ENCODE results near the gene ARMC3. TPM values are rescaled to one million over a fixed set of nuclear protein-coding genes. Genes with fewer than 3 reads are reported as not detected.
"Not testable (repeated sequence)": the region's sequence is repeated elsewhere in the genome, so short reads cannot be mapped to it uniquely, and the experiment has no call there.

The ARMC3 gene, protein sequence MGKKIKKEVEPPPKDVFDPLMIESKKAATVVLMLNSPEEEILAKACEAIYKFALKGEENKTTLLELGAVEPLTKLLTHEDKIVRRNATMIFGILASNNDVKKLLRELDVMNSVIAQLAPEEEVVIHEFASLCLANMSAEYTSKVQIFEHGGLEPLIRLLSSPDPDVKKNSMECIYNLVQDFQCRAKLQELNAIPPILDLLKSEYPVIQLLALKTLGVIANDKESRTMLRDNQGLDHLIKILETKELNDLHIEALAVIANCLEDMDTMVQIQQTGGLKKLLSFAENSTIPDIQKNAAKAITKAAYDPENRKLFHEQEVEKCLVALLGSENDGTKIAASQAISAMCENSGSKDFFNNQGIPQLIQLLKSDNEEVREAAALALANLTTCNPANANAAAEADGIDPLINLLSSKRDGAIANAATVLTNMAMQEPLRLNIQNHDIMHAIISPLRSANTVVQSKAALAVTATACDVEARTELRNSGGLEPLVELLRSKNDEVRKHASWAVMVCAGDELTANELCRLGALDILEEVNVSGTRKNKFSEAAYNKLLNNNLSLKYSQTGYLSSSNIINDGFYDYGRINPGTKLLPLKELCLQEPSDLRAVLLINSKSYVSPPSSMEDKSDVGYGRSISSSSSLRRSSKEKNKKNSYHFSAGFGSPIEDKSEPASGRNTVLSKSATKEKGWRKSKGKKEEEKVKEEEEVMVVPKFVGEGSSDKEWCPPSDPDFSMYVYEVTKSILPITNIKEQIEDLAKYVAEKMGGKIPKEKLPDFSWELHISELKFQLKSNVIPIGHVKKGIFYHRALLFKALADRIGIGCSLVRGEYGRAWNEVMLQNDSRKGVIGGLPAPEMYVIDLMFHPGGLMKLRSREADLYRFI
- total RNA-seq = not detected
- polyA plus RNA-seq = not detected
- long read RNA-seq, donor 1, partial matches to known transcripts = 0 of 1 reads
- long read RNA-seq, donor 1, other reads (novel, unspliced or antisense) = 1 of 1 reads
- long read RNA-seq, donor 2 = 0 reads
- long read RNA-seq, donor 3 = 0 reads
- long read RNA-seq, donor 4 = 0 reads

DNA sequence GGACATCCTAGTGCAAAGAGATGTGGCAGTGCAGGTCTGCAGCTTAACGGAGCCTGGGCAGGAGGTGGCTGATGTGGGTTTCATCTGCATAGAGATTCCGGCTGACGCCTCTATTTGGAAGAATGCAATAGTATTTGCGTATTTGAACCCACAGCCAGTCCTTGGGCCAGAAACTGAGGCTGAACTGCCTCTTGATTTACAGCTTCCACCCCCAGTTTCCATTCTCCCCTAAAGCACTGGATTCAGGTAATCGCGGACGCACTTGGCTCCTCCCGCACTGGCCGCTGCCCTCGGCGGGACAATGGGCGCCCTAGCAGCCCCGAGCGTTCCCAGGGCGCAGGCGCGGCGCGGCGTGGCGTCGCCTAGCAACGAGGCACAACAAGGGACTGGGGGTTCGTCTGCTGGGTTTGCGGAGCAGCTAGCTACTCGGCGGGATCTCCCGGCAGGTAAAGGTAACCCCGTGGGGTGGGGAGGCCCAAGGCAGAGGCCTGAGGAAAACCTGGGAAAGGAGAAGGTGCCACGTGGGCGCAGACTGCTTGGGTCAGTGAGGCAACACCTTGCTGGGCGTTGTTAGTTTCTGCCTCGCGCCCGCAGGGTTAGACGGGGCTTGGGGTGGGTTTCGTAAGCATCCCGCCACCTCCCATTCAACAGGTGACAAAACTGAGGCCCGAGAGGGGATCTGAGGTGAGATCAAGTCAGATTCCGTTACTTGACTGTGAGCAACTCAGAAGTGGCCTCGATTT is at the start of gene ARMC3:
TSS of gene ARMC3 (plus strand) at position 393 of the 743 bp plus-strand sequence. CDS start 3,944 bp downstream, outside the sequence.
- H3K4me1 ChIP-seq (ENCODE audit: control insufficient read depth, insufficient read depth, low read length) = no peaks in the 10 kb centered on the region
- DNase-seq (peak; percentile 80 to 91 (median 90)), ATAC-seq (peak; percentile 96 to 98)
- H3K27me3 ChIP-seq (ENCODE audit: control insufficient read depth, insufficient read depth) = no peaks in the 10 kb centered on the region
- H3K4me3 ChIP-seq (ENCODE audit: low read length) = peak within 1 kb of the TSS; percentile 7
- no peaks in the 10 kb centered on the region for H3K9me3 ChIP-seq (ENCODE audit: control insufficient read depth, low read length)
- 11% methylated on average over 41 of the region's 41 CpGs for WGBS
- intact Hi-C loops (cut with DNase I) = no loop called here
- H3K27ac ChIP-seq (ENCODE audit: low read length) = no peak within 1 kb of the TSS

DNA sequence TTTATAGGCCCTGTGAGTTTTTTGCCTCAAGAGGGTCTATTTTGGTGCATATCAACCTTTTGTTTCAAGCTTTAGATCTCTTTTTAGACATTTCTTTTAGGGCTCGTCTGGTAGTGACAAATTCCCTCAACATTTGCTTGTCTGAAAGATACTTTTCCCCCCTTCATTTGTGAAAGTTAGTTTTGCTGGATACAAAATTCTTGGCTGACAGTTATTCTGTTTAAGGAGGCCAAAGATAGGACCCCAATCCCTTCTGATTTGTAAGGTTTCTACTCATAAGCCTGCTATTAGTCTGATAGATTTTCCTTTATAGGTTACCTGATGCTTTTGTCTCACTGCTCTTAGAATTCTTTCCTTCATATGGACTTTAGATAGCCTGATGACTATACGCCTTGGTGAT is 36.1 kb upstream of the ARMC3 start:
- Histone ChIP-seq H3K9me3 (ENCODE audit: control insufficient read depth, low read length) (no peaks in the 10 kb centered on the region), H3K4me3 (ENCODE audit: low read length) (no peak overlapping the region), H3K4me1 (ENCODE audit: control insufficient read depth, insufficient read depth, low read length) (no peaks in the 10 kb centered on the region), H3K27ac (ENCODE audit: low read length) (no peak overlapping the region), H3K27me3 (ENCODE audit: control insufficient read depth, insufficient read depth) (no peaks in the 10 kb centered on the region)
- 82% methylated on average over 2 of the region's 2 CpGs for WGBS
- ATAC-seq = no peak
- intact Hi-C loops (cut with DNase I) = no loop called here
- no peak for DNase-seq

DNA sequence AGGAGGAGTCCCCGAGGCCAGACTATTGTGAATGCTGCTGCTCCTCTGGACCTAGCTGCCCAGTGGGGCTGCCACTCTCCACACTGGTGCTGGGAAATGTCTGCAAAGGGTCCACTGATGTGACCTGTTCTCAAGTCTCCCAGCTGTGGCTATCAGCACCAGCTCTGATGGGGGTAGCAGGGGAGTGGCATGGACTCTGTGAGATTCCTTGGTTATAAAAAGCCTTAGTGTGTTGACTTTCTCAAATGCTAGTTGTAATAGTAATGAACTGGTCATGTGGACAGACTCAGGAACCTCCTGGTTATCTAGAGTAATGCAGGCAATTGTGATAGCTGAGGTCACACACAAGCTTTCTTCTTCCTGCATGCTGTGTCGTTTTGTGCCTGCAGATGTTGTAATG is 34.1 kb upstream of the ARMC3 start:
- H3K4me1 ChIP-seq (ENCODE audit: control insufficient read depth, insufficient read depth, low read length) = no peaks in the 10 kb centered on the region
- no peak overlapping the region for H3K4me3 ChIP-seq (ENCODE audit: low read length)
- DNase-seq (no peak), ATAC-seq (peak in 1 of 2 donors; percentile 14)
- no peaks in the 10 kb centered on the region for H3K9me3 ChIP-seq (ENCODE audit: control insufficient read depth, low read length)
- intact Hi-C loops (cut with DNase I) = no loop called here
- no peak overlapping the region for H3K27ac ChIP-seq (ENCODE audit: low read length)
- WGBS = 41% methylated on average over 2 of the region's 2 CpGs
- H3K27me3 ChIP-seq (ENCODE audit: control insufficient read depth, insufficient read depth) = no peaks in the 10 kb centered on the region

DNA sequence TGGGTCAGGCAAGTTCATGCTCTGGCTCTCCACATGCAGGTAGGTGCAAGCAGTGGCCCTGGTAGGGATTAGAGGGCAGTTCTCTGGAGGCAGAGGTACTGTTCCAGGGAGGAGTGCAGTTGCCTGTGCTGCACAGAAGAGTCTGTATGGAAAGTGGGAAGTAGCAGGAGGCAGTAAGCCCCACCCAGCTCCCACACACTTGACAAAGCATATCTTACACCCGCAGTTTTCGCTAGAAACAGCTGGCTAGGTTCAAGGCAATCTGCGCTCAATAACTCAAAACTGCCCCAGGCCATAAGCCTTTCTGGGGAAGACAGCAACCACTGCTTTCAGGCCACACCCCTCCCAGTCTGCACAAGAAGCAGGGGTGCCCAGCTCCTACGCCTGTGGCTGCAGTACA is 33.1 kb upstream of the ARMC3 start:
- Histone ChIP-seq H3K27ac (ENCODE audit: low read length) (no peak overlapping the region), H3K27me3 (ENCODE audit: control insufficient read depth, insufficient read depth) (no peaks in the 10 kb centered on the region), H3K9me3 (ENCODE audit: control insufficient read depth, low read length) (no peaks in the 10 kb centered on the region), H3K4me1 (ENCODE audit: control insufficient read depth, insufficient read depth, low read length) (no peaks in the 10 kb centered on the region), H3K4me3 (ENCODE audit: low read length) (no peak overlapping the region)
- intact Hi-C loops (cut with DNase I) = no loop called here
- ATAC-seq = peak; percentile 21 to 43
- WGBS = 46% methylated on average over 4 of the region's 4 CpGs
- DNase-seq = peak in 2 of 3 donors; percentile 36 to 37

DNA sequence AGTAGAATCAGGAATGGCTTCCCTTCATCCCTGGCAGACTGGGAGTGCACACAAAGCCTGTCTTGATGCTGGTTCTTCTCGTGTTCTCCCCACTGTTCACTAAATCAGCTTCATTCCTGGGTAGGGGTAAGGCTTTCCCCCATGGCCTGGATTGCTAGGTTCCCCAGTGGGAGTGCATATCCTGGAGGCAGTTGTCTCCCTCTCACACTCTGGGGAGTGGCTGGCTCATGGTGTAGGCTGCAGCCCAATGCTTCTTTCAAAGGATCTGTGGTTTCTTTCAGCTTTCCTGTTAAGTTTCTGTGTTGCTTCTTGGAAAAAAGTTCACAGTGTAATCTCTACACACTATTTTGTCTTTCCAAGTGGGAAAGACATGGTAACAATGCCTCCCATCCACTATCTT is 32.6 kb upstream of the ARMC3 start:
- WGBS = 55% methylated on average over 1 of the region's 1 CpG

DNA sequence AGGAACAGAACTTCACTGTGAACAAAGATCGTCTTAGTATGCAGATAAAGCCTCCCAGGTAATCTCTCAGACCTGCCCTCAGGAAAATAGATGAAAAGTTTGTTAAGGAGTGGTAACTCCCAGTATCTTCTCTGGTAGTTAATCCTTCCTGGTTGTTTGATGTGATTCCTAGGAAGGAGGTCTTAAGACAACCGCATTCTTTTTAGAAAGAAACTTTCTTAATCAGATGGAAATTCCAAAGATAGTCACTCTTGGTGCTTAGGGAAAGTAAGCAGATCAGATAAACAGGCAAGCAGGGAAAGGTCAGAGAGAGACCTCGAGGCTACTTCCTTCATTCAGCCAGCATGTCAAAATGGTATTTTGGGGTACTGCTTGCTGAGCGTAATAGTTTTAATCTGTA is 30.5 kb upstream of the ARMC3 start:
- H3K27me3 ChIP-seq (ENCODE audit: control insufficient read depth, insufficient read depth) = no peaks in the 10 kb centered on the region
- no peak for ATAC-seq
- WGBS = 60% methylated on average over 4 of the region's 4 CpGs
- H3K9me3 ChIP-seq (ENCODE audit: control insufficient read depth, low read length) = no peaks in the 10 kb centered on the region
- no peaks in the 10 kb centered on the region for H3K4me1 ChIP-seq (ENCODE audit: control insufficient read depth, insufficient read depth, low read length)
- no peak overlapping the region for H3K27ac ChIP-seq (ENCODE audit: low read length)
- no peak for DNase-seq
- no peak overlapping the region for H3K4me3 ChIP-seq (ENCODE audit: low read length)
- intact Hi-C loops (cut with DNase I) = no loop called here

More for the DNA sequence above, 32.6 kb upstream of the ARMC3 start:
- no peak for DNase-seq
- Histone ChIP-seq H3K27me3 (ENCODE audit: control insufficient read depth, insufficient read depth) (no peaks in the 10 kb centered on the region), H3K27ac (ENCODE audit: low read length) (no peak overlapping the region), H3K9me3 (ENCODE audit: control insufficient read depth, low read length) (no peaks in the 10 kb centered on the region), H3K4me3 (ENCODE audit: low read length) (no peak overlapping the region), H3K4me1 (ENCODE audit: control insufficient read depth, insufficient read depth, low read length) (no peaks in the 10 kb centered on the region)
- intact Hi-C loops (cut with DNase I) = no loop called here
- ATAC-seq = no peak

DNA sequence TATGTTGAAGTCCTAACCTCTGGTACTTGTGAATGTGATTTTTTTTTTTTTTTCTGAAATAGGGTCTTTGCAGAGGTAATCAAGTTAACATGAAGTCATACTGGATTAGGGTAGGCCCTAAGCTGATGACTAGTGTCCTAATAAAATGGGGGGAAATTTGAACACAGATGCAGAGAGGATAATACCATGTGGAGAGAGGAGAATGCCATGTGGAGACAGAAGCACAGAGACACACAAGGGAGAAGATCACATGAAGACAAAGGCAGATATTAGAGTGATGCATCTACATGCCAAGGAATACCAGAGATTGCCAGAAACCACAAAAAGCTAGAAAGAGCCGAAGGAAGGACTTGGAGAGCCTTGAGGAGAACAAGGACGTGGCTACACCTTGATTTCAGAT is 28.5 kb upstream of the ARMC3 start:
- 72% methylated on average over 2 of the region's 2 CpGs for WGBS
- intact Hi-C loops (cut with DNase I) = no loop called here
- no peak overlapping the region for H3K27ac ChIP-seq (ENCODE audit: low read length)

DNA sequence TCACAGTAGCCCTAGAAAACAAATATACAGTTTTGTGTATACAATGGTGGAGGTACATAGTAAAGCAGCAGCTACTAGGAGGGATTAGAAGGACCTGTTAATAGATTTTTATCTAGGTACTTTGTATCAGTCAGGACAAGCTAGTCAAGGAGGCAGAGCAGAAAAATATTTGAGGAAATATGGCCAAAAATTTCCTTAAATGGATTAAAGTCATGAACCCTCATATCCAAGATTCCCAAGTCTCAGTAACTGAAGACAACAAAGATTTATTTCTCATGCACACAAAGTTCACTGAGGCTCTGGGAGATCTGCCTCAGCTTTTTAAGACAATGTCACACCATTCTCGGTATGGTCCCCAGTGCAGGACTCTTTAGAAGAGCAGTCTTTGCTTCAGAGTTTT is 28.1 kb upstream of the ARMC3 start:
- ATAC-seq = no peak
- 75% methylated on average over 1 of the region's 1 CpG for WGBS
- Histone ChIP-seq H3K27ac (ENCODE audit: low read length) (no peak overlapping the region), H3K4me1 (ENCODE audit: control insufficient read depth, insufficient read depth, low read length) (no peaks in the 10 kb centered on the region), H3K9me3 (ENCODE audit: control insufficient read depth, low read length) (no peaks in the 10 kb centered on the region), H3K27me3 (ENCODE audit: control insufficient read depth, insufficient read depth) (no peaks in the 10 kb centered on the region), H3K4me3 (ENCODE audit: low read length) (no peak overlapping the region)
- DNase-seq = no peak
- intact Hi-C loops (cut with DNase I) = no loop called here

More for the DNA sequence above, 28.5 kb upstream of the ARMC3 start:
- H3K4me1 ChIP-seq (ENCODE audit: control insufficient read depth, insufficient read depth, low read length) = no peaks in the 10 kb centered on the region
- no peaks in the 10 kb centered on the region for H3K9me3 ChIP-seq (ENCODE audit: control insufficient read depth, low read length)
- no peak overlapping the region for H3K4me3 ChIP-seq (ENCODE audit: low read length)
- DNase-seq (no peak), ATAC-seq (no peak)
- H3K27me3 ChIP-seq (ENCODE audit: control insufficient read depth, insufficient read depth) = no peaks in the 10 kb centered on the region

DNA sequence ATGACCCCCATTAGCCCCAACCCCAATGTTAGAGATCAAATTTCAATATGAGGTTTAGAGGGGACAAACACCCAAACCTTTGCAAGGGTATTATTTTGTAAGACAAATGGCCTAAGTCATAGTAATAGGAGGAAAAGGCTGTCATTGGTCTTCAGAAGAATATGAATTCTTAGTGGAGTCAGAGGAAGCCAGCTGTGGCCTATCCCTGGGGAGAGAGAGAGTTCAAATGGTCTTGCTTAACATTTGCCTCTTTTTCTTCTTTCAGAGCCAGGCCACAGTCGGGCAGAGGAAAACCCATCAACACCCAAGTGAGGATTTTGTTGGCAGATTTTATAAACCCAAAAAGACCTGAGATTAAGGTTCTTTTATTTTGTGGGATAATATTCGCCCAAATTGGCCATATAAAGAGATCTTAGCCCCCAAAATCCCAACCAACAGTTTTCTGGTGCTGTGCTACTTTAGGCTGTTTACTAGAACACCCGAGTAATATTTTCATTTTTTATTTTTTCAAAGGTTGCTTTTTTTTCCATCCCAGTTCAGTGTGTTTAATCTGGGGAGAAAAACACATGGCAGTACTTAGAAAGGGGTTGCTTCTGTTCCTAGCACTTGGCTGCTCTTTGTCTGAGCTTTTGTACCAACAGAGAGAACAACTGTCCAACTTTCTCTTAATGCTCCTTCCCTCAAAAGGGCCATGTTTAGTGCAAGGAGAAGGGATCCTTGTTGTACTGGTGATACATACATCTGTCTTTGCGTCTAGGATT is 26.8 kb upstream of the ARMC3 start:
- H3K27me3 ChIP-seq (ENCODE audit: control insufficient read depth, insufficient read depth) = no peaks in the 10 kb centered on the region
- intact Hi-C loops (cut with DNase I) = no loop called here
- peak; percentile 47 to 80 (median 67) for DNase-seq
- 66% methylated on average over 4 of the region's 4 CpGs for WGBS
- ATAC-seq = peak; percentile 69 to 94
- no peaks in the 10 kb centered on the region for H3K4me1 ChIP-seq (ENCODE audit: control insufficient read depth, insufficient read depth, low read length)
- H3K4me3 ChIP-seq (ENCODE audit: low read length) = no peak overlapping the region
- no peaks in the 10 kb centered on the region for H3K9me3 ChIP-seq (ENCODE audit: control insufficient read depth, low read length)
- H3K27ac ChIP-seq (ENCODE audit: low read length) = no peak overlapping the region

DNA sequence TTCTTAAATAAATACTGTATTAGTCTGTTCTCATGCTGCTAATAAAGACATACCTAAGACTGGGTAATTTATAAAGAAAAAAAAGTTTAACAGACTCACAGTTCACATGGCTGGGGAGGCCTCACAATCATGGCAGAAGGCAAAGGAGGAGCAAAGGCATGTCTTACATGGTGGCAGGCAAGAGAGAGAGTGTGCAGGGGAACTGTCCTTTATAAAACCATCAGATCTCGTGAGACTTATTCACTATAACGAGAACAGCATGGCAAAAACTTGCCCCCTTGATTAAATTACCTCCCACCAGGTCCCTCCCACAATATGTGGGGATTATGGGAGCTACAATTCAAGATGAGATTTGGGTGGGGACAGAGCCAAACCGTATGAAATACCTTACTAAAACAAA is 25.7 kb upstream of the ARMC3 start:
- DNase-seq; ATAC-seq; H3K27me3 ChIP-seq (ENCODE audit: control insufficient read depth, insufficient read depth); H3K4me3 ChIP-seq (ENCODE audit: low read length); H3K27ac ChIP-seq (ENCODE audit: low read length); intact Hi-C loops (cut with DNase I); H3K9me3 ChIP-seq (ENCODE audit: control insufficient read depth, low read length); H3K4me1 ChIP-seq (ENCODE audit: control insufficient read depth, insufficient read depth, low read length): not testable (repeated sequence)
- WGBS = 76% methylated on average over 3 of the region's 3 CpGs

Measured in right cardiac atrium (tissue), 5 donors.